WTC11 (cell line): ENCODE data around the gene ARVCF. TPM values are rescaled to one million over a fixed set of nuclear protein-coding genes. Genes with fewer than 3 reads are reported as not detected.

Experiments
- ATAC-seq: fragments of 200-7000 bp; cut with Tn5 transposase; 2 replicates; pipeline ENCODE4 v1.10.0; 2021; ENCODE audit warnings: mild to moderate bottlenecking, moderate library complexity
- CTCF ChIA-PET: fragments of 300-600 bp; sonication (Branson Sonifier 250); formaldehyde crosslinking; loops from one replicate; lab custom pipeline; 2021; ENCODE audit warnings: antibody characterized with exemption; lab: Charles Lee
- POLR2A ChIA-PET: fragments of 350-600 bp; sonication (Branson Sonifier 250); formaldehyde crosslinking; loops from one replicate; lab custom pipeline; 2021; ENCODE audit warnings: antibody characterized with exemption; lab: Charles Lee
- DNase-seq: peaks from one replicate; pipeline ENCODE4 v3.0.0; 2021; ENCODE audit warnings: low spot score
- H3K27ac Mint-ChIP-seq: 2 replicates; pipeline ENCODE4 v1.8.0; 2021; ENCODE audit warnings: mixed read lengths
- H3K27me3 Mint-ChIP-seq: 2 replicates; pipeline ENCODE4 v1.8.0; 2021; ENCODE audit warnings: low read depth, mild to moderate bottlenecking, moderate library complexity, mixed read lengths
- H3K36me3 Mint-ChIP-seq: 2 replicates; pipeline ENCODE4 v1.8.0; 2021; ENCODE audit warnings: mixed read lengths
- H3K4me1 Mint-ChIP-seq: 2 replicates; pipeline ENCODE4 v1.8.0; 2022; ENCODE audit warnings: mixed read lengths
- H3K4me3 Mint-ChIP-seq: 2 replicates; pipeline ENCODE4 v1.8.0; 2021; ENCODE audit warnings: mild to moderate bottlenecking, moderate library complexity, mixed read lengths
- H3K9me3 Mint-ChIP-seq: 2 replicates; pipeline ENCODE4 v1.8.0; 2021; ENCODE audit warnings: mixed read lengths
- GTF2I ChIP-seq: fragments of 250-450 bp; sonication (Bioruptor Pico); conservative IDR thresholded peaks from 2 replicates; pipeline ENCODE4 v1.4.0; 2021; ENCODE audit warnings: mild to moderate bottlenecking
- MXD4 ChIP-seq: fragments of 250-450 bp; sonication (Bioruptor Pico); IDR thresholded peaks from 2 replicates; pipeline ENCODE4 v1.8.0; 2021; ENCODE audit warnings: mild to moderate bottlenecking, moderate library complexity, borderline replicate concordance
- NFYB ChIP-seq: sonication (generic); formaldehyde crosslinking; conservative IDR thresholded peaks from 2 replicates; pipeline ENCODE4 v1.8.0; 2022; ENCODE audit warnings: low read depth, missing genetic modification reagents
- PRRX2 ChIP-seq: fragments of 250-450 bp; sonication (Bioruptor Pico); IDR thresholded peaks from 2 replicates; pipeline ENCODE4 v1.8.0; 2021; ENCODE audit warnings: mild to moderate bottlenecking
- SMAD4 ChIP-seq: sonication (generic); formaldehyde crosslinking; IDR thresholded peaks from 2 replicates; pipeline ENCODE4 v1.8.0; 2022; ENCODE audit warnings: mild to moderate bottlenecking, missing genetic modification reagents
- TEAD1 ChIP-seq: sonication (generic); formaldehyde crosslinking; IDR thresholded peaks from 2 replicates; pipeline ENCODE4 v1.8.0; 2022; ENCODE audit warnings: mild to moderate bottlenecking, missing genetic modification reagents
- ZBTB21 ChIP-seq: sonication (generic); formaldehyde crosslinking; IDR thresholded peaks from 2 replicates; pipeline ENCODE4 v1.8.1; 2023; ENCODE audit warnings: mild to moderate bottlenecking, missing genetic modification reagents, borderline replicate concordance
- ZNF423 ChIP-seq: fragments of 250-450 bp; sonication (Bioruptor Pico); IDR thresholded peaks from 2 replicates; pipeline ENCODE4 v2.1.2; 2022; ENCODE audit warnings: mild to moderate bottlenecking, moderate library complexity
- total RNA-seq: library from RNA; stranded (reverse); gene quantifications from 3 replicates; pipeline ENCODE4 v1.2.3, GENCODE V29; 2021
- TF ChIP-seq, protein P1 (sequence below): sonication (generic); formaldehyde crosslinking; IDR thresholded peaks from 2 replicates; pipeline ENCODE4 v1.8.0; 2023; ENCODE audit warnings: missing genetic modification reagents
- TF ChIP-seq, protein P2 (sequence below): sonication (generic); formaldehyde crosslinking; IDR thresholded peaks from 2 replicates; pipeline ENCODE4 v1.8.0; 2023; ENCODE audit warnings: mild to moderate bottlenecking, missing genetic modification reagents
- TF ChIP-seq, protein P3 (sequence below): sonication (generic); formaldehyde crosslinking; IDR thresholded peaks from 2 replicates; pipeline ENCODE4 v1.8.0; 2022; ENCODE audit warnings: missing genetic modification reagents
- TF ChIP-seq, protein P4 (sequence below): sonication (generic); formaldehyde crosslinking; IDR thresholded peaks from 2 replicates; pipeline ENCODE4 v1.8.1; 2023; ENCODE audit warnings: mild to moderate bottlenecking, missing genetic modification reagents
- TF ChIP-seq, protein P5 (sequence below): fragments of 250-450 bp; sonication (Bioruptor Pico); IDR thresholded peaks from 2 replicates; pipeline ENCODE4 v1.8.0; 2021; ENCODE audit warnings: mild to moderate bottlenecking
- TF ChIP-seq, protein P6 (sequence below): sonication (generic); formaldehyde crosslinking; IDR thresholded peaks from 2 replicates; pipeline ENCODE4 v1.8.1; 2023; ENCODE audit warnings: mild to moderate bottlenecking, missing genetic modification reagents

The ARVCF gene
- total RNA-seq, 1 experiment from 2014 or later: 65.4 TPM

DNA sequence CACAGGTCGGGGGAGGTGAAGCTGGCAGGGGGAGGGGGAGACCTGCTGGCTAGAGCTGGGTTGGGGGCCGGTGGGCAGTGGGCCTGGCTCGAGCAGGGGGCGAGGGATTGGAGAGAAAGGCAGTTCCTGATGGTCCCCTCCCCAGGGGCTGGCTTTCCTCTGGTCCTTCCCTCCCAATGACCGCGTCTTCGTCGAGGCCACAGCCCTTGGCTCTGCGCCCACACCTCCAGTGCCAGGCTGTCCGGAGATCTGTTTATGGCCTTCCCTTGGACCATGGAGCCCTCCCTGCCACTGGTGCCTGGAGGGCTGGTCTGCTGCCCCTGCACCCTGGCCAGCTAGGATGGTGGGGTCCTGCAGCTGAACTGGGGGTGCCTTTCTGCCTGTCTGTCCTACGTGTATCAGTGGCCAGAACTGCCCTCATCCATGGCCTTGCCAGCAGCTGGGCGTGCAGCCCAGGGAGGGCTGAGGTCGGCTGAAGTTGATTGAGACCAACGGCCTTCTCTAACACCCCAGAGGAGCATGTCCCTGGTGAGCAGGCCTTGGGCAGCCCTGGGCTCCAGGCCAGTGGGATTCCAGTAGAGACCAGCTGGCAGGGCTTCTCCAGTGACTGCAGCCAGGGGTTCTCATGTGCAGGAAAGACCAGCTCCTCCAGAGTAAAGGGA, 16.6 kb upstream of the ARVCF start:
- TF ChIP-seq, protein P1, sequence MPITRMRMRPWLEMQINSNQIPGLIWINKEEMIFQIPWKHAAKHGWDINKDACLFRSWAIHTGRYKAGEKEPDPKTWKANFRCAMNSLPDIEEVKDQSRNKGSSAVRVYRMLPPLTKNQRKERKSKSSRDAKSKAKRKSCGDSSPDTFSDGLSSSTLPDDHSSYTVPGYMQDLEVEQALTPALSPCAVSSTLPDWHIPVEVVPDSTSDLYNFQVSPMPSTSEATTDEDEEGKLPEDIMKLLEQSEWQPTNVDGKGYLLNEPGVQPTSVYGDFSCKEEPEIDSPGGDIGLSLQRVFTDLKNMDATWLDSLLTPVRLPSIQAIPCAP (CRISPR knock-in tag): no peak
- H3K27me3 Mint-ChIP-seq: no peaks in the 10 kb centered on the region
- no peak for ATAC-seq
- ChIA-PET CTCF (interaction anchor here (0.5 to 1.6 kb wide), 2 partner anchors 13 to 20 kb away, joined by 4 to 5 read pairs; no protein-coding TSS in a partner anchor), POLR2A (no interaction called here)
- no peak overlapping the region for H3K27ac Mint-ChIP-seq
- no peaks in the 10 kb centered on the region for H3K36me3 Mint-ChIP-seq
- 0 out of 2 replicates have a peak, but pooled peaks cover 4% of the 10 kb centered on the region for H3K4me1 Mint-ChIP-seq
- no peaks in the 10 kb centered on the region for H3K9me3 Mint-ChIP-seq
- DNase-seq: no peak
- no peak overlapping the region for H3K4me3 Mint-ChIP-seq

DNA sequence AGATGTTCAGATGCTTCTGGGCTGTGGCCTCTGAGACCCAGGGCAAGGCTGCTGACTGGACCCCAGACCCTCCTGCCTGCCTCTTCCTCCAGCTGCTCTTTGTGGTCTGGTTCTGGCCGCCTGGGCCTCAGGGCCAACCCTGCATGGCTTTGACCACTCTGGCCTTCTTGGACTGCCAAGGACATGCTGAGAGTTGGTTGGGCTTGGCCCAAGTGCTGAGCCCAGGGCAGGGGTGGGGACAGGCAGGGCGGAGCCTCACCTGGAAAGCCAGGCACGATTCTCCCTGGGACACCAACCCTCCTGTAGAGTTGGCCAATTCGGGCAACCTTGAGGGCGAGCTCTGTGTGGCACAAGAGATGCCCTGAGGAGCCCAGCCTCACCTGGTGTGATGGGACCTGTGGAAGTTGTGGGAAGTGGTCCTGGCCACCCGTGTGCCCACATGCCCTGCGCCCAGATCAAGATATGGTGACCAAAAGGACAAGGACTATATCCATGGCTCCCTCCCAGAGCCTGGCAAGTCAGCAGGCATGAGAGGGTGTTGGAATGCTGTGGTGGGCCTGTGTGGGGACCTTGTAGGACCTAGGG, 15.9 kb upstream of the ARVCF start:
- ATAC-seq: no peak
- DNase-seq: no peak
- no peak overlapping the region for H3K27ac Mint-ChIP-seq
- CTCF ChIA-PET: interaction anchor here (0.5 to 1.6 kb wide), 3 partner anchors 12 to 74 kb away, joined by 4 to 5 read pairs (median 5); no protein-coding TSS in a partner anchor
- H3K9me3 Mint-ChIP-seq: no peaks in the 10 kb centered on the region
- no peaks in the 10 kb centered on the region for H3K36me3 Mint-ChIP-seq
- H3K4me3 Mint-ChIP-seq: no peak overlapping the region
- TF ChIP-seq SMAD4 (CRISPR knock-in tag): no peak
- TF ChIP-seq, protein P2, sequence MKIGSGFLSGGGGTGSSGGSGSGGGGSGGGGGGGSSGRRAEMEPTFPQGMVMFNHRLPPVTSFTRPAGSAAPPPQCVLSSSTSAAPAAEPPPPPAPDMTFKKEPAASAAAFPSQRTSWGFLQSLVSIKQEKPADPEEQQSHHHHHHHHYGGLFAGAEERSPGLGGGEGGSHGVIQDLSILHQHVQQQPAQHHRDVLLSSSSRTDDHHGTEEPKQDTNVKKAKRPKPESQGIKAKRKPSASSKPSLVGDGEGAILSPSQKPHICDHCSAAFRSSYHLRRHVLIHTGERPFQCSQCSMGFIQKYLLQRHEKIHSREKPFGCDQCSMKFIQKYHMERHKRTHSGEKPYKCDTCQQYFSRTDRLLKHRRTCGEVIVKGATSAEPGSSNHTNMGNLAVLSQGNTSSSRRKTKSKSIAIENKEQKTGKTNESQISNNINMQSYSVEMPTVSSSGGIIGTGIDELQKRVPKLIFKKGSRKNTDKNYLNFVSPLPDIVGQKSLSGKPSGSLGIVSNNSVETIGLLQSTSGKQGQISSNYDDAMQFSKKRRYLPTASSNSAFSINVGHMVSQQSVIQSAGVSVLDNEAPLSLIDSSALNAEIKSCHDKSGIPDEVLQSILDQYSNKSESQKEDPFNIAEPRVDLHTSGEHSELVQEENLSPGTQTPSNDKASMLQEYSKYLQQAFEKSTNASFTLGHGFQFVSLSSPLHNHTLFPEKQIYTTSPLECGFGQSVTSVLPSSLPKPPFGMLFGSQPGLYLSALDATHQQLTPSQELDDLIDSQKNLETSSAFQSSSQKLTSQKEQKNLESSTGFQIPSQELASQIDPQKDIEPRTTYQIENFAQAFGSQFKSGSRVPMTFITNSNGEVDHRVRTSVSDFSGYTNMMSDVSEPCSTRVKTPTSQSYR (CRISPR knock-in tag): no peak
- no peak for TF ChIP-seq NFYB (CRISPR knock-in tag)
- TF ChIP-seq ZBTB21 (CRISPR knock-in tag): no peak
- TF ChIP-seq PRRX2 (CRISPR knock-in tag): no peak
- no peak for TF ChIP-seq GTF2I (CRISPR knock-in tag)
- TF ChIP-seq ZNF423: no peak
- H3K4me1 Mint-ChIP-seq: 0 out of 2 replicates have a peak, but pooled peaks cover 4% of the 10 kb centered on the region
- H3K27me3 Mint-ChIP-seq: no peaks in the 10 kb centered on the region
- POLR2A ChIA-PET: no interaction called here

DNA sequence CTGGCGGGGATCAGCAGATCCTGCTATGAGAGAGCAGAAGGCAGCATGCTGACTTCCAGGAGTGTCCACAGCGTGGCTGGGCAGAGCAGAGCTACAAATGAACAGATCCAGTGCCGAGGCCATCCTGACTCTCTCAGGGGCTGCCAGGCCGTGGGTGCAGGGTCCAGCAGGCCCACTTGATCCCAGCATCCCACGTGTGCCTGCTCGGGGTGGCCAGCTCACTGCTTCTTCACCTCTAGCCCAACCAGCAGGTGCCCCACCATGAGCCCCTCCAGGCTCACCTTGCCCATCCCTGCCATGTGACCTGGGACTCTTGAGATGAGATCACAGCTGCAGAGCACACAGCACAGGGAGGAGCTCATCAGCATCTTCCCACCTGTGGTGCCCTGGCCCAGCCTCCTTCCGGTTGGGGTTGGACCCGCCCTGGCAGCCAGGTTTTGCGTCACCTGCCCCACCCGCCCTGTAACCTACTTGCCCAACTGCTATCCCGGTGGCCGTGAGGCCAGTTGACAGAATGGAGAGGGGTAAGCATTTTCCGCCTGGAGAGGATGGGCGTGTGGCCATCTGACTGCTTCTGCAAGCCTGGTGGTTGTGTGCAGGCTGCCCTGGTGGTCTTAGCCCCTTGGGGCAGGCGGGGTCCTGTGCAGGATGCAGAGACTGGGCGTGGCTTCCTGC, 15.2 kb upstream of the ARVCF start:
- no peaks in the 10 kb centered on the region for H3K9me3 Mint-ChIP-seq
- no peak overlapping the region for H3K4me3 Mint-ChIP-seq
- H3K27me3 Mint-ChIP-seq: no peaks in the 10 kb centered on the region; the same call in 1 of the 2 replicates
- peak overlapping the region; percentile 41; the same call in 1 of the 2 replicates for H3K27ac Mint-ChIP-seq
- ATAC-seq (peak; percentile 32; the same call in 1 of the 2 replicates), DNase-seq (no peak)
- no peaks in the 10 kb centered on the region for H3K36me3 Mint-ChIP-seq
- 0 out of 2 replicates have a peak, but pooled peaks cover 4% of the 10 kb centered on the region for H3K4me1 Mint-ChIP-seq
- CTCF ChIA-PET: interaction anchor here (0.8 to 1.3 kb wide), 2 partner anchors 21 to 73 kb away, joined by 3 to 5 read pairs; no protein-coding TSS in a partner anchor
- POLR2A ChIA-PET: no interaction called here
- TF ChIP-seq, protein P3, sequence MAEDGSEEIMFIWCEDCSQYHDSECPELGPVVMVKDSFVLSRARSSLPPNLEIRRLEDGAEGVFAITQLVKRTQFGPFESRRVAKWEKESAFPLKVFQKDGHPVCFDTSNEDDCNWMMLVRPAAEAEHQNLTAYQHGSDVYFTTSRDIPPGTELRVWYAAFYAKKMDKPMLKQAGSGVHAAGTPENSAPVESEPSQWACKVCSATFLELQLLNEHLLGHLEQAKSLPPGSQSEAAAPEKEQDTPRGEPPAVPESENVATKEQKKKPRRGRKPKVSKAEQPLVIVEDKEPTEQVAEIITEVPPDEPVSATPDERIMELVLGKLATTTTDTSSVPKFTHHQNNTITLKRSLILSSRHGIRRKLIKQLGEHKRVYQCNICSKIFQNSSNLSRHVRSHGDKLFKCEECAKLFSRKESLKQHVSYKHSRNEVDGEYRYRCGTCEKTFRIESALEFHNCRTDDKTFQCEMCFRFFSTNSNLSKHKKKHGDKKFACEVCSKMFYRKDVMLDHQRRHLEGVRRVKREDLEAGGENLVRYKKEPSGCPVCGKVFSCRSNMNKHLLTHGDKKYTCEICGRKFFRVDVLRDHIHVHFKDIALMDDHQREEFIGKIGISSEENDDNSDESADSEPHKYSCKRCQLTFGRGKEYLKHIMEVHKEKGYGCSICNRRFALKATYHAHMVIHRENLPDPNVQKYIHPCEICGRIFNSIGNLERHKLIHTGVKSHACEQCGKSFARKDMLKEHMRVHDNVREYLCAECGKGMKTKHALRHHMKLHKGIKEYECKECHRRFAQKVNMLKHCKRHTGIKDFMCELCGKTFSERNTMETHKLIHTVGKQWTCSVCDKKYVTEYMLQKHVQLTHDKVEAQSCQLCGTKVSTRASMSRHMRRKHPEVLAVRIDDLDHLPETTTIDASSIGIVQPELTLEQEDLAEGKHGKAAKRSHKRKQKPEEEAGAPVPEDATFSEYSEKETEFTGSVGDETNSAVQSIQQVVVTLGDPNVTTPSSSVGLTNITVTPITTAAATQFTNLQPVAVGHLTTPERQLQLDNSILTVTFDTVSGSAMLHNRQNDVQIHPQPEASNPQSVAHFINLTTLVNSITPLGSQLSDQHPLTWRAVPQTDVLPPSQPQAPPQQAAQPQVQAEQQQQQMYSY: no peak
- TF ChIP-seq TEAD1 (CRISPR knock-in tag): no peak
- TF ChIP-seq, protein P4, sequence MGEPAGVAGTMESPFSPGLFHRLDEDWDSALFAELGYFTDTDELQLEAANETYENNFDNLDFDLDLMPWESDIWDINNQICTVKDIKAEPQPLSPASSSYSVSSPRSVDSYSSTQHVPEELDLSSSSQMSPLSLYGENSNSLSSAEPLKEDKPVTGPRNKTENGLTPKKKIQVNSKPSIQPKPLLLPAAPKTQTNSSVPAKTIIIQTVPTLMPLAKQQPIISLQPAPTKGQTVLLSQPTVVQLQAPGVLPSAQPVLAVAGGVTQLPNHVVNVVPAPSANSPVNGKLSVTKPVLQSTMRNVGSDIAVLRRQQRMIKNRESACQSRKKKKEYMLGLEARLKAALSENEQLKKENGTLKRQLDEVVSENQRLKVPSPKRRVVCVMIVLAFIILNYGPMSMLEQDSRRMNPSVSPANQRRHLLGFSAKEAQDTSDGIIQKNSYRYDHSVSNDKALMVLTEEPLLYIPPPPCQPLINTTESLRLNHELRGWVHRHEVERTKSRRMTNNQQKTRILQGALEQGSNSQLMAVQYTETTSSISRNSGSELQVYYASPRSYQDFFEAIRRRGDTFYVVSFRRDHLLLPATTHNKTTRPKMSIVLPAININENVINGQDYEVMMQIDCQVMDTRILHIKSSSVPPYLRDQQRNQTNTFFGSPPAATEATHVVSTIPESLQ (CRISPR knock-in tag): no peak
- TF ChIP-seq, protein P5, sequence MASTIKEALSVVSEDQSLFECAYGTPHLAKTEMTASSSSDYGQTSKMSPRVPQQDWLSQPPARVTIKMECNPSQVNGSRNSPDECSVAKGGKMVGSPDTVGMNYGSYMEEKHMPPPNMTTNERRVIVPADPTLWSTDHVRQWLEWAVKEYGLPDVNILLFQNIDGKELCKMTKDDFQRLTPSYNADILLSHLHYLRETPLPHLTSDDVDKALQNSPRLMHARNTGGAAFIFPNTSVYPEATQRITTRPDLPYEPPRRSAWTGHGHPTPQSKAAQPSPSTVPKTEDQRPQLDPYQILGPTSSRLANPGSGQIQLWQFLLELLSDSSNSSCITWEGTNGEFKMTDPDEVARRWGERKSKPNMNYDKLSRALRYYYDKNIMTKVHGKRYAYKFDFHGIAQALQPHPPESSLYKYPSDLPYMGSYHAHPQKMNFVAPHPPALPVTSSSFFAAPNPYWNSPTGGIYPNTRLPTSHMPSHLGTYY (CRISPR knock-in tag): no peak
- TF ChIP-seq MXD4 (CRISPR knock-in tag): no peak
- TF ChIP-seq, protein P6, sequence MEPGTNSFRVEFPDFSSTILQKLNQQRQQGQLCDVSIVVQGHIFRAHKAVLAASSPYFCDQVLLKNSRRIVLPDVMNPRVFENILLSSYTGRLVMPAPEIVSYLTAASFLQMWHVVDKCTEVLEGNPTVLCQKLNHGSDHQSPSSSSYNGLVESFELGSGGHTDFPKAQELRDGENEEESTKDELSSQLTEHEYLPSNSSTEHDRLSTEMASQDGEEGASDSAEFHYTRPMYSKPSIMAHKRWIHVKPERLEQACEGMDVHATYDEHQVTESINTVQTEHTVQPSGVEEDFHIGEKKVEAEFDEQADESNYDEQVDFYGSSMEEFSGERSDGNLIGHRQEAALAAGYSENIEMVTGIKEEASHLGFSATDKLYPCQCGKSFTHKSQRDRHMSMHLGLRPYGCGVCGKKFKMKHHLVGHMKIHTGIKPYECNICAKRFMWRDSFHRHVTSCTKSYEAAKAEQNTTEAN (CRISPR knock-in tag): no peak
